Measurements from ENCODE around the gene INHBC.
"Not testable (repeated sequence)": the region's sequence is repeated elsewhere in the genome, so short reads cannot be mapped to it uniquely, and the experiment has no call there.

The INHBC gene

DNA sequence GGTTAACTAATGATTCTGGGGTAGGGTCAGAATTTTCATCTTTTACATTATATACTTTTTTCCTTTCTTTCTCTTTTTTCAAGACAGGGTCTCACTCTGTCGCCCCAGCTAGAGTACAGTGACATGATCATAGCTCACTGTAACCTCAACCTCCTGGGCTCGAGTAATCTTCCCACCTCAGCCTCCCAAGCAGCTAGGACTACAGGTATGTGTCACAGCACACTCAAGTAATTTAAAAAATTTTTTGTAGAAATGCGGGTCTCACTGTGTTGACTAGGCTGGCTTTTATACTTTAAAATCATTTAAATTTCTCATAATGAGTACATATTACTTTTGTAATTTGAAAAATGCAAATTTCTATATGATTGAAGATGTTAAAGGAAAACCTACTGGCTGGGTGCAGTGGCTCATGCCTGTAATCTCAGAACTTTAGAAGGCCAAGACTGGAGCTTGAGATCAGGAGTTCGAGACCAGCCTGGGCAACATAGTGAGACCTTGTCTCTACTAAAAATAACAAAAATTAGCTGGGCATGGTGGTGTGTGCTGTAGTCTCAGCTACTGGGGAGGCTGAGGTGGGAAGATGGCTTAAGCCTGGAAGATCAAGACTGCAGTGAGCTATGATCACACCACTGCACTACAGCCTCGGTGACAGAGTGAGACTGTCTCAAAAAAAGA, 29.5 kb upstream of the INHBC start:
- Histone ChIP-seq H3K4me3 (replicated peaks; ENCODE audit: insufficient read depth, low read length) (no peak overlapping the region), H3K27me3 (ENCODE audit: insufficient read depth, poor library complexity, severe bottlenecking) (no peaks in the 10 kb centered on the region), H3K27ac (replicated peaks) (no peak overlapping the region)
- DNase-seq (ENCODE audit: low read depth in 1 of 2, low spot score in 1 of 2) = no peak
- TF ChIP-seq SPI1 (IDR thresholded peaks at IDR 0.05; ENCODE audit: borderline replicate concordance, low read depth) = no peak
- TF ChIP-seq, protein P1, sequence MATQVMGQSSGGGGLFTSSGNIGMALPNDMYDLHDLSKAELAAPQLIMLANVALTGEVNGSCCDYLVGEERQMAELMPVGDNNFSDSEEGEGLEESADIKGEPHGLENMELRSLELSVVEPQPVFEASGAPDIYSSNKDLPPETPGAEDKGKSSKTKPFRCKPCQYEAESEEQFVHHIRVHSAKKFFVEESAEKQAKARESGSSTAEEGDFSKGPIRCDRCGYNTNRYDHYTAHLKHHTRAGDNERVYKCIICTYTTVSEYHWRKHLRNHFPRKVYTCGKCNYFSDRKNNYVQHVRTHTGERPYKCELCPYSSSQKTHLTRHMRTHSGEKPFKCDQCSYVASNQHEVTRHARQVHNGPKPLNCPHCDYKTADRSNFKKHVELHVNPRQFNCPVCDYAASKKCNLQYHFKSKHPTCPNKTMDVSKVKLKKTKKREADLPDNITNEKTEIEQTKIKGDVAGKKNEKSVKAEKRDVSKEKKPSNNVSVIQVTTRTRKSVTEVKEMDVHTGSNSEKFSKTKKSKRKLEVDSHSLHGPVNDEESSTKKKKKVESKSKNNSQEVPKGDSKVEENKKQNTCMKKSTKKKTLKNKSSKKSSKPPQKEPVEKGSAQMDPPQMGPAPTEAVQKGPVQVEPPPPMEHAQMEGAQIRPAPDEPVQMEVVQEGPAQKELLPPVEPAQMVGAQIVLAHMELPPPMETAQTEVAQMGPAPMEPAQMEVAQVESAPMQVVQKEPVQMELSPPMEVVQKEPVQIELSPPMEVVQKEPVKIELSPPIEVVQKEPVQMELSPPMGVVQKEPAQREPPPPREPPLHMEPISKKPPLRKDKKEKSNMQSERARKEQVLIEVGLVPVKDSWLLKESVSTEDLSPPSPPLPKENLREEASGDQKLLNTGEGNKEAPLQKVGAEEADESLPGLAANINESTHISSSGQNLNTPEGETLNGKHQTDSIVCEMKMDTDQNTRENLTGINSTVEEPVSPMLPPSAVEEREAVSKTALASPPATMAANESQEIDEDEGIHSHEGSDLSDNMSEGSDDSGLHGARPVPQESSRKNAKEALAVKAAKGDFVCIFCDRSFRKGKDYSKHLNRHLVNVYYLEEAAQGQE (IDR thresholded peaks at IDR 0.05; ENCODE audit: insufficient replicate concordance, low read depth) = no peak
- no peak for TF ChIP-seq GABPA (IDR thresholded peaks at IDR 0.05; ENCODE audit: low read depth)
- TF ChIP-seq POLR2AphosphoS5 (IDR thresholded peaks at IDR 0.05; ENCODE audit: low read depth) = no peak
- TF ChIP-seq, protein P2, sequence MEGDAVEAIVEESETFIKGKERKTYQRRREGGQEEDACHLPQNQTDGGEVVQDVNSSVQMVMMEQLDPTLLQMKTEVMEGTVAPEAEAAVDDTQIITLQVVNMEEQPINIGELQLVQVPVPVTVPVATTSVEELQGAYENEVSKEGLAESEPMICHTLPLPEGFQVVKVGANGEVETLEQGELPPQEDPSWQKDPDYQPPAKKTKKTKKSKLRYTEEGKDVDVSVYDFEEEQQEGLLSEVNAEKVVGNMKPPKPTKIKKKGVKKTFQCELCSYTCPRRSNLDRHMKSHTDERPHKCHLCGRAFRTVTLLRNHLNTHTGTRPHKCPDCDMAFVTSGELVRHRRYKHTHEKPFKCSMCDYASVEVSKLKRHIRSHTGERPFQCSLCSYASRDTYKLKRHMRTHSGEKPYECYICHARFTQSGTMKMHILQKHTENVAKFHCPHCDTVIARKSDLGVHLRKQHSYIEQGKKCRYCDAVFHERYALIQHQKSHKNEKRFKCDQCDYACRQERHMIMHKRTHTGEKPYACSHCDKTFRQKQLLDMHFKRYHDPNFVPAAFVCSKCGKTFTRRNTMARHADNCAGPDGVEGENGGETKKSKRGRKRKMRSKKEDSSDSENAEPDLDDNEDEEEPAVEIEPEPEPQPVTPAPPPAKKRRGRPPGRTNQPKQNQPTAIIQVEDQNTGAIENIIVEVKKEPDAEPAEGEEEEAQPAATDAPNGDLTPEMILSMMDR (IDR thresholded peaks at IDR 0.05; ENCODE audit: insufficient read depth, low read length) = no peak

- no peaks in the 10 kb centered on the region for H3K27me3 ChIP-seq (ENCODE audit: insufficient read depth, poor library complexity, severe bottlenecking)
- no peak overlapping the region for H3K4me3 ChIP-seq (replicated peaks; ENCODE audit: insufficient read depth, low read length)
- TF ChIP-seq SPI1 (IDR thresholded peaks at IDR 0.05; ENCODE audit: borderline replicate concordance, low read depth) (no peak), GABPA (IDR thresholded peaks at IDR 0.05; ENCODE audit: low read depth) (no peak), POLR2AphosphoS5 (IDR thresholded peaks at IDR 0.05; ENCODE audit: low read depth) (no peak)
- TF ChIP-seq, protein P2 (IDR thresholded peaks at IDR 0.05; ENCODE audit: insufficient read depth, low read length) = no peak
- TF ChIP-seq, protein P1 (IDR thresholded peaks at IDR 0.05; ENCODE audit: insufficient replicate concordance, low read depth) = no peak
- no peak overlapping the region for H3K27ac ChIP-seq (replicated peaks)
- no peak for DNase-seq (ENCODE audit: low read depth in 1 of 2, low spot score in 1 of 2)
Measured at GRCh38 chr12:57410534-57410933, 24.1 kb upstream of the INHBC start.

- not testable (repeated sequence) for H3K4me3 ChIP-seq (replicated peaks; ENCODE audit: insufficient read depth, low read length); H3K27ac ChIP-seq (replicated peaks); H3K27me3 ChIP-seq (ENCODE audit: insufficient read depth, poor library complexity, severe bottlenecking); DNase-seq (ENCODE audit: low read depth in 1 of 2, low spot score in 1 of 2)
Measured at GRCh38 chr12:57414160-57414559, 20.4 kb upstream of the INHBC start.

GRCh38 chr12:57415088-57415487, 19.5 kb upstream of the INHBC start:
- no peak for DNase-seq (ENCODE audit: low read depth in 1 of 2, low spot score in 1 of 2)
- no peak overlapping the region for H3K4me3 ChIP-seq (replicated peaks; ENCODE audit: insufficient read depth, low read length)
- no peaks in the 10 kb centered on the region for H3K27me3 ChIP-seq (ENCODE audit: insufficient read depth, poor library complexity, severe bottlenecking)
- no peak for TF ChIP-seq SPI1 (IDR thresholded peaks at IDR 0.05; ENCODE audit: borderline replicate concordance, low read depth)
- no peak for TF ChIP-seq GABPA (IDR thresholded peaks at IDR 0.05; ENCODE audit: low read depth)
- no peak overlapping the region for H3K27ac ChIP-seq (replicated peaks)

Data from HL-60 (cell line).